GM19452 (cell line): ENCODE data around the gene NMRK2.
"Not testable (repeated sequence)": the region's sequence is repeated elsewhere in the genome, so short reads cannot be mapped to it uniquely, and the experiment has no call there.

Experiments
- ATAC-seq: cut with Tn5 transposase; IDR thresholded peaks from one replicate; pipeline ENCODE4 v1.9.1; 2021; ENCODE audit not compliant: unreplicated experiment

The NMRK2 gene

DNA sequence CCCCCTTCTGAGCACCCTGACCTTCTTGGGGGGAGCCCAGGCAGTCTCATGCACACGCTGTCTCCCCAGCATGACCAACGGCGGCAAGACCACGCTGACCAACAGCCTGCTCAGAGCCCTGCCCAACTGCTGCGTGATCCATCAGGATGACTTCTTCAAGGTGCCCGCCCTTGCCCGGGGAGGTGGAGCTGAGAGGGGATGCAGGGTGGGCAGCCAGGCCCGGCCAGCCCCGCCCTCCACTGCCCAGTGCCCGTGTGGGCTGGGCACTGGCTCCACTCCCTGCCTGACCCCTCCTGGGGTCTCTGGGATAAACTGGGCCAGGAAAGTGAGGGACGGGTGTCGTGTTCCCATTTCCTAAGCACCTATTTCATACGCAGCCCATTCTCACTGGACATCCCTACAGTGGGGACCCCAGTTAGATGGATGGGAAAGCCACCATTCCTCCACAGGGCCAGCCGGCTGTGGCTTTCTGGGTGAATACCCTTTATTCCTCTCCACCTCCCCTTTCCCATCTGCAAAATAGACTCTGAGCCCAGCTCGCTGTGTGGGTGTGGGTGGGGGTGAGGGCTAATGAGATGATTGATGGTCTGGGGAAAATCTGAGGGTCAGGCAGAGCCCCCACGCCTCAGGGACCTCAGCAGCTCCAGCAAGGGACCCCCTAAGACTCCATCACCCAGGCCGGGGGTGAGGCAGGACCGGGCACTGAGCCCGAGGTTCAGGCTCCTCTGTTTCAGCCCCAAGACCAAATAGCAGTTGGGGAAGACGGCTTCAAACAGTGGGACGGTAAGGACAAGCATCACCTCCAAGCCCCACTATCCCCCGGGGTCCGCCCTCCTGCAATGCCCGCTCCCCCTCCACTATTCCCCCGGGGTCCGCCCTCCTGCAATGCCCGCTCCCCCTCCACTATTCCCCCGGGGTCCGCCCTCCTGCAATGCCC is 3.9 kb downstream of the NMRK2 start:
- no peak for ATAC-seq

DNA sequence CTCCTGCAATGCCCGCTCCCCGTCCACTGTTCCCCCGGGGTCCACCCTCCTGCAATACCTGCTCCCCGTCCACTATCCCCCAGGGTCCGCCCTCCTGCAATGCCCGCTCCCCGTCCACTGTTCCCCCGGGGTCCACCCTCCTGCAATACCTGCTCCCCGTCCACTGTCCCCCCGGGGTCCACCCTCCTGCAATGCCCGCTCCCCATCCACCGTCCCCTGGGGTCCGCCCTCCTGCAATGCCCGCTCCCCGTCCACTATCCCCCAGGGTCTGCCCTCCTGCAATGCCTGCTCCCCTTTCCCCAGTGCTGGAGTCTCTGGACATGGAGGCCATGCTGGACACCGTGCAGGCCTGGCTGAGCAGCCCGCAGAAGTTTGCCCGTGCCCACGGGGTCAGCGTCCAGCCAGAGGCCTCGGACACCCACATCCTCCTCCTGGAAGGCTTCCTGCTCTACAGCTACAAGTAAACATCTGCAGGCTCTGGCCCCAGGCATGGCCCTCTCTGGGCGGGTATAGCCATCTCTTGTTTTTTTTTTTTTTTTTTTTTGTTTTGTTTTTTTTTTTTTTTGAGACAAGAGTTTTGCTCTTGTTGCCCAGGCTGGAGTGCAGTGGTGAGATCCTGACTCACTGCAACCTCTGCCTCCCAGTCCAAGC is 5.6 kb downstream of the NMRK2 start:
- ATAC-seq = not testable (repeated sequence)

DNA sequence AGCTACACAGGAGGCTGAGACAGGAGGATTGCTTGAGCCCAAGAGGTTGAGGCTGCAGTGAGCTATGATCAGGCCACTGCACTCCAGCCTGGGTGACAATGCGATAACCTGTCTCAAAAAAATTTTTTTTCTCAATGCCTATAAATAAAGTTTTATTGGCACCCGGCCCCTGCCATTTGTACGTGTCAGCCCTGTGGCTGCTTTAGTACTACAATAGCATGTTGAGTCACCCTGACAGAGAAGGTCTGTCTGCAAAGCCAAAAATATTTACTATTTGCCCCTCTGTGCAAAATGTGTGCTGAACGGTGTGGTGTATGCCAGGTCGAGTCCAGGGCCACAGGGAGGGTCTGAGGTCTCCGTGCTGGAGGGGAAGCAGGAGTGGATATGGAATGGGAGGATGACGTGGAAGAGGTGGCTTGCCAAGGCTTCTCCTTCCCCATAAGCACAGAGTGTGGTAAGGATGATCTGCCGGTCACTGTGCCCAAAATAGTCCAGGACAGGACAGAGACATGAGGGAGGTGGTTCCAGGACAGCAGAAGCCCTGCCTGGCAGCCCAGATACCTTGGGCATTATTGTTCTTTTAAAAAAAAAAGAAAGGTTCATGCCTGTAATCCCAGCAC is 10.0 kb downstream of the NMRK2 start:
- ATAC-seq = no peak

DNA sequence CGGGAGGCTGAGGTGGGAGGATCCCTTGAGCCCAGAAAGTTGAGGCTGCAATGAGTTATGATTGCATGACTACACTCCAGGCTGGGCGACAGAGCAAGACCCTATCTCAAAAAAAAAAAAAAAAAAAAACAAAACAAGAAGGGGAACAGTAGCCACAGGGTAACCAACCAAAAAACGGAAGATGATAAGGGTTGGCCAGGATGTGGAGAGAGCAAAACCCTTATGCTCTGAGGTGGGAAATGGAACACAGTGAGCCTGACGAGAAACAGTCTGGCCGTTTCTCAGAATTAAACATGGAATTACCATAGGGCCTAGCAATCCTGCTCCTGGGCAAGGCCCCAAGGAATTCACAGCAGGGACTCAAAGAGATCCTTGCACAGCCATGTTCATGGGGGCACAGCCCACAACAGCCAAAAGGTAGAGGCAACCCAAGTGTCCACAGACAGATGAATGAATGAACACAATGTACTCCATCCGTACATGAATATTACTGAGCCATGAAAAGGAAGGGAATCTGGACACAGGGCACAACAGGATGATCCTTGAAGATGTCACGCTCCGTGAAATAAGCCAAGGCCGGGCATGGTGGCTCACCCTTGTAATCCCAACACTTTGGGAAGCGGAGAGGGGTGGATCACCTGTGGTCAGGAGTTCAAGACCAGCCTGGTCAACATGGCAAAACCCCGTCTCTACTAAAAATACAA is 11.3 kb downstream of the NMRK2 start:
- no peak for ATAC-seq

DNA sequence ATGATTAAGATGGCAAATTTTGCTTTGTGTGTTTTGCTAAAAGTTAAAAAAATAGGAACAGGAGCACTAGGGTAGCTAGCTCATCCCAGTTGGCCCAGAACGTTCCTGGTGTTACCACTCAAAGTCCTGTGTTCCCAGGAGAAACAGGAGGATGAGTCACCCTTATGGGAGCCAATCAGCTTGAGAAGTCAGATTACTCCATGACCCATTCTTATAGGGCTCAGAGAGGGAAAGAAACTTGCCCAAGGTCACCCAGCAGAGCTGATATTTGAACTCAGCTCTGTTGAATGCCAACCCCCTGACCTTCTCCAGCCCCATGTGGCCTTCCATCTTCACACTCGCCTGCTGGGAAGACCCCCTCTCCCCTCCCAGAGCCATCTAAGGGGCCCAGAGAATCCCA is 13.0 kb downstream of the NMRK2 start:
- ATAC-seq = no peak

DNA sequence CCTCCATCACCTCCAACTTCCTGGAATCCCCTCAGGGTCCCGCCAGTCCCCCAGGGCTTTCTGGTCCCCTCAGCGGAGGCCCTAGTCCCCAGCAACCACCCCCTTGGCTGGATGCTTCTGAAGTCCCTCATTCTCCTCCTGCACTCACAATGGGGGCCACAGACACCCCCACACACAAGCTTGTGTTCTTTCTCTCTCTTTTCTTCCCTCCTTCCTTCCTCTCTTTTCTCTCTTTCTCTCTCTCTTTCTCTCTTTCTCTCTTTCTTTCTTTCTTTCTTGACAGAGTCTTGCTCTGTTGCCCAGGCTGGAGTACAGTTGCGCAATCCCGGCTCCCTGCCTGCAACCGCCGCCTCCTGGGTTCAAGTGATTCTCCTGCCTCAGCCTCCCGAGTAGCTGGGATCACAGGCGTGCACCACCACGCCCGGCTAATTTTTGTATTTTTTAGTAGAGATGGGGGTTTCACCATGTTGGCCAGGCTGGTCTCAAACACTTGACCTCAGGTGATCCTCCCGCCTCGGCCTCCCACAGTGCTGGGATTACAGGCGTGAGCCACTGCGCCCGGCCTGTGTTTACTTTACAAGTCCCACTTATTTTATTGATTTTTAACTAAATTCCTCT is 14.6 kb downstream of the NMRK2 start:
- not testable (repeated sequence) for ATAC-seq

DNA sequence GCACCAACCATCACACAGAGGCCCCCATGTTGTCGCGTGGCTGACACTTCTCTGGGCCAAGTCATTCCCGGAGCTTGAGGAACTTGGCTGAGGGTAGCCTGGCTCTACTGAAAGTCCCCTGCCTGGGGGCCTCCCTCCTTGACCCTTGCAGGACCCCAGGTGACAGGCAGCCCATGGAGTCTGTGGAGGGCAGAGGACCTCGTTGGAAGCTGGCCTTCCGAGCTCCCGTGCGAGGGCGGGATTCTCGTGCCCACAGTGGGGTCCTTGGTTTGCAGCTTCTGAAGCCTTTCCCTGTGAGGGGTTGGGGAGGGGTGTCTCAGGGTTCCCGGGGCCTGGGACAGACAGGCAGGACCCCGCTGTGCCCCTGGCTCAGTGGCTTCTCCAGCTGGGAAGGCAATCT is 16.4 kb downstream of the NMRK2 start:
- ATAC-seq = no peak

DNA sequence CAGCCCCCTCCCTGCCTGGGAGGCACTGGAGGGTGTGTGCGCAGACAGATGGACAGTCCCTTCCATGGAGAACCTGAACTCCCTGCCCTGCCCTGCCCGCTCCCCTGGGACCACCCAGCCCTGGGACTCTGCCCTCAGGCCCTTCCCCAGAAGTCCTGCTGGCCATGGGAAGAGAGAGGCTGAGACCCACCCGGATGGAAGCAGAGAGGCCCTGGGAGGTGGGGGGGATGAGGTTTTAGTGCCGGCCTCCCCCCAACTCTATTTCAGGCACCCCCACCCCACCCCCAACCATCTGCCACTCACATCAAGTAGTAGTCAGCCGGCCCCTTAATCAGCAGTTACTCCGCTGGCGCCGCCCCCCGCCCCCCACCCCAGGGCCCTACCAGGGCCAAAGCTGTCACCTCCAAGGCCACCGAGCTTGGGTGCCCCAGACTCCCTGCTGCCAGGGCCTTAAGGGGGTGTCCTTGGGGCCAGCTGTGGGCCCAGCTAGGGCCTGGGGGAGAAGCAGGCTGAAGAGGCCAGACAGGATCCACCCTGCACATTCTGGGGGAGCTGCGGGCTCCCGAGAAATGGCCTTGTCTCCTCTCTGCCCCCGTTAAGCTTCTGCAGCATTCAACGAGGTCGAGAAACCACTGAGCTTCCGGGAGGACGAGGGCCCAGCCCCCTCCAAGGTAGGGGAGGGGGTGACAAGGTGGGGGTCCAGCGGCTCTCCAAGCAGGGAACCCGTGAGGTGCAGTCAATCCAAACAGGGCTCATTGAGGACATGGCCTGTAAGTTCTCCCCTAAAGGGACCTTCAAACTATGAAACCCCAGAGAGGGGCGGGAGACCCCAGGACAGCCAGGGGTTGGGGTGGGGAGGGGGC is 17.4 kb downstream of the NMRK2 start:
- ATAC-seq = no peak

DNA sequence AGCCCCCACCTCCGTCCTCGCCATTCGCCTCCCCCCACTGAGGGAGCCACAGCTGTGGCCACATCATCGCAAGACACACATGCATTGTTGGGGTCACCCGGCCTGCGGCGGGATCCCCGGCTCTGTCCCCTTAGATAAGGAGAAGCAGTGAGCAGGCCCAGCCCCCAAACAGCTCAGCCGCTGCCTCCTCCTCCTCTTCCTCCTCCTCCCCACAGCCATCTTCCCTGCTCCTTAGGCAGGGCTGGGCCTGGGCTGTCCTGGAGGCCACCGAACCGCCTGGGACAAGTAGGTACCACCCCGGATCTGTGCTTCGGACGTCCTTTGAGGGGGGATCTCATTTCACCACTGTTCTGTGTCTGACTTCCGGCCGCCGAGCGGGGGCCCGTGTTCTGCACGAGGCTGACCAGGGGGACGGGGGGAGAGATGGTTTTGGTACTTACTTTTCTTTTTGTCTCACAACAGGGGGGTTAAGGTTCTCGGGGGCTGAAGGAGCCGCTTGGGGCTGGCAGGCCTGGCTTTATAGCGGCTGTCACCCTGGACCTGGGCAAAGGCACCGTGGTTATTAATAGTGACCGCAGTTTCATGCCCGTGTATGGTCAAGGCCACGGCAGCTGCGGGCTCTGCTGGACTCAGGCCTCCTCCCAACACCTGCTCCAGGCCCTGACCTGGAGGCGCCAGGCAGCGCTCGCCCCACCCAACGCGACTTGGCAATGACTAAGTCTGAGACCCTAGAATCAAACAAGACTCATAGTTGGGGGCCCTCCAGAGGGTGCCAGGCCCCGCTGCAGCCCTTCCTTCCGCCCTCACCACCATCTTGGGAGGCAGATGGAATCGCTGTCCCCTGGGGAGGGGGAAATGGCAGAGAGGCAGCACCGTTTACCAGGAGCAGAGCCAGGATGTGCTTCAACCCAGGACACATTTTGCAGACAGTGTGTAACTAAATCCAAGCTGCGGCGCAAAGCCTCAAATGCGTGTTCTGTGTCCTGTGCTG is 18.3 kb downstream of the NMRK2 start:
- ATAC-seq = no peak

DNA sequence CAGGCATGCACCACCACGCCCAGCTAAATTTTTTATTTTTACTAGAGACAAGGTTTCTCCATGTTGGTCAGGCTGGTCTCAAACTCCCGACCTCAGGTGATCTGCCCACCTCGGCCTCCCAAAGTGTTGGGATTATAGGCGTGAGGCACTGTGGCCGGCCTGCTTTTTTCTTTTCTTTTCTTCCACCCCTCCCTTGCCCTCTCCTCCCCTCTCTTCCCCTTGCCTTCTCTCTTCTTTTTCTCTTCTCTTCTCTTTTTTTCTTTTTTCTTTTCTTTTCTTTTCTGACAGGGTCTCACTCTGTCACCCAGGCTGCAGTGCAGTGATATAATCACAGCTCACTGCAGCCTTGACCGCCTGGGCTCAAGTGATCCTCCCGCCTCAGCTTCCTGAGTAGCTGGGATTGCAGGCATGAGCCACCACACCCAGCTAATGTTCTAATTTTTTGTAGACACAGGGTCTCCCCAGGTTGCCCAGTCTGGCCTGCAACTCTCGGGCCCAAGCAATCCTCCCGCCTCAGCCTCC is 19.9 kb downstream of the NMRK2 start:
- not testable (repeated sequence) for ATAC-seq

DNA sequence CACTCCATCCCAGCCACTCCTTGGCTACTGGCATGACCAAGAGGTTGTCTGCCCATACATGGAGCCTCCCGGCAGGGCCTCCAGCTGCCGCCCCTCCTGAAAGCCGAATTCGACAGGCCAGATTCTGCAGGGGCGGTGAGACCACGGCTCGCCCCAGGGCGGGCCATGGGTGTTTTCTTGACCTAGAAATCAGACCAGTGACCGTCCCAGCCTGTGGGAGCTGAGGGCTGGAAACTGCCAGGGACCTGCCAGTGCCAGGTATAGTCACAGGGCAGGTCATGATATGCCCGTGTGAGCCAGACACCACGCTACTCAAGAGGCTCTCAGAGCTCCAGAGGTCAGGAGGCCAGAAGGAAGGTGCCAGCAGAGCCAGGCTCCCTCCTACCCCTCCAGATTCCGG is 21.2 kb downstream of the NMRK2 start:
- no peak for ATAC-seq

DNA sequence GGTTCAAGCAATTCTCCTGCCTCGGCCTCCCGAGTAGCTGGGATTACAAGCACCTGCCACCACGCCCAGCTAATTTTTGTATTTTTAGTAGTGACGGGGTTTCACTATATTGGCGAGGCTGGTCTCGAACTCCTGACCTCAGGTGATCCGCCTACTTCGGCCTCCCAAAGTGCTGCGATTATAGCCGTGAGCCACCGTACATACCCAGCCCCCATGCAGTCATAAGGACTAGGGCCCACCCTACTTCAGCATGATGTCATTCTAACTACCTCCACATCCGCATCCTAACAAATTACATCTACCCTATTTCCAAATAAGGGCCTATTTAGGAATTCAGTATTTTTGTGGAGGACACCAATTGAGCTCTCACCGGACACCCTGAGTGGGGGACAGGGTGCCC is 22.4 kb downstream of the NMRK2 start:
- ATAC-seq = not testable (repeated sequence)

DNA sequence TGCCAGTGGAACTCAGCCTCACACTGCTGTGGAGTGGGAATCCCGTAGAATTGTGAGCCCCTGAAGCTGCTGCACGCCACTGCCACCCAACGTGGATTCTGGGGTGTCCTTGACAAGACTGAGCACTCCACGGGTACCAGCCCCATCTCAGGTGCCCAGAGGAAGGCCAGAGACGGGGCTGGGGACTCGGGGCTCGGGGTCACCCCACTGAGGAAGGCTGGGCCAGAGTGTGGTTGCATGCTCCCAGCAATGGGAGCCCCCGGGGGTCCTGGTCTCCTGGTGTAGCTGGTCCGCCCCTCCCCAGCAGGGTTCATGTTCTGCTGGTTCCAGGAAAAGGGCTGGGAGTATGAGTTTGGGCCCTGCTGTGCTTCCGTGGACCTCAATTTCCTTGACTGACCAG is 22.8 kb downstream of the NMRK2 start:
- no peak for ATAC-seq

DNA sequence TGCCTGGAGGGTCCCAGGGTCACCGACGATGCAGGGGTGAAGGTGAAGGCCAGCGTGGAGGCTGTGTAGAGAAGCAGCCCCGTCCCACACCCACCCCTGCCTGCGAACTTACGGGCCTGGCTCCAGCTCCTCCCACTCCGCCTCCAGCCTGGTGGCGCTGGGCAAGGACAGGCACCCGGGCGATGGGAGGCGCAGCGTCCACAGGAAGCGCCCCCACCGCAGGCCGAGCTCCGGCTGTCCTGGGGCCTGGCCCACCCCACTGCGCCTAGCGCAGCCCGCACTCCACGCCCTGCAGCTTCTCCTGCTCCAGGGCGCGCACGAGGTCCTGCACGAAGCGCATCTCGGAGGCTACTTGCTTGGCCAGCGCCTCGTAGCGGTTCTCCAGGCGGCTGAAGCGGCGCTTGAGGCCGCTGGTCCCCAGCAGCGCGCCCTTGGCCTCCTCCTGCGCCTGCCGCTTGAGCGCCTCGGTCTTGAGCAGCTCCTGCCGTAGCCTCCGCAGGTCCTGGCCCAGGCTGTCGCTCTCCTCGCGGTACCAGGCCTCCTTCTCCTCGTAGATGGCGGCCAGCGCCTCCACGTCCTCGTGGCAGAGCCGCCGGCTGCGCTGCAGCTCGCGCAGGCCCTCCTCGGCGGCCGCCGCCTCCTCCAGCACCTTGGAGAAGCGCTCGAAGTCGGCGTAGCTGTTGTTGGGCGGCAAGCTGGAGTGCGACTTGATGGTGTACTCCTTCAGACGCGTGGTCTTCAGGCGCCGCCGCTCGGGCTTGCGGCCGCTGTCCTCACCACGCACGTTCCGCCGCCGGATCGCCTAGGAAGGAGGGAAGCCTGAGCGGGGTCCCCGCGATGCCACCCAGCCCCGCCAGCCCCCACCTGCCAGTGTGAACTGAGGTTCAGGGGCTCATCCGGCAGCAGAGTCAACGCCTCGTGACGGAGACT is 26.2 kb downstream of the NMRK2 start:
- no peak for ATAC-seq

DNA sequence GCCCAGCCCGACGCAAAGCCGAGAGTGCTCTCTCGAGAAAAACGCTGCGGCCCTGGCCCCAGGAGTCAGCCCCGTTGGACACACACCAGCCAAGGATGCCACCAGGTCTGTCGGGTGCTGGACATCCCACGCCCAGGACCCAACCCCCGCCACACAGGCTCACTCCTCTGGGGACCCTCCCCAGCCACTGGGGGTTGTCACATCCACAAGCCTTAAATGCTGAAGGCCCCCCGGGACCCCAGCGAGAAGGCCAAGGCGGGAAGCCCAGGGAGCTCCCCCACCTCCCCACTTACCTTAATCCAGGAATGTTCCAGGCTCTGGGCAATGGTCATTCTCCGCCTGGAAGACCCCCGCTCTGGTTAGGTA is 26.9 kb downstream of the NMRK2 start:
- ATAC-seq = no peak

DNA sequence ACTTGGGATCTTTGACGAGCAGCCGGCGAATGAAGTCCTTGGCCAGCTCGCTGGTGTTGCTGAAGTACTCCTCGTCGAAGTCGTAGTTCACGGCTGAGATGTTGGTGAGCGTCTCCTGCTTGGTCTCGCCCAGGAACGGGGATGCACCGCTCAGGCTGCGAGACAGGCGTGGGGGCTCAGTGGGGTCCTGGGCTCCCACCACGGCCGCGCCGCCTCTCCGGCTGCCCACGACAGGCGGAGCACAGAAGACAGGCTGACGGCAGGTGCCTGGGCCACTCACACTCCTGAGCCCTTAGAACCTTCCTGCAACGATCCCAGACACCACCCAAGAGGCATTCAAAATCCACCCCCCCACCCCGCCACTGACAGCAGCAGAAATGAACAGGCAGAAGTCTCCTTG is 28.1 kb downstream of the NMRK2 start:
- ATAC-seq = no peak

DNA sequence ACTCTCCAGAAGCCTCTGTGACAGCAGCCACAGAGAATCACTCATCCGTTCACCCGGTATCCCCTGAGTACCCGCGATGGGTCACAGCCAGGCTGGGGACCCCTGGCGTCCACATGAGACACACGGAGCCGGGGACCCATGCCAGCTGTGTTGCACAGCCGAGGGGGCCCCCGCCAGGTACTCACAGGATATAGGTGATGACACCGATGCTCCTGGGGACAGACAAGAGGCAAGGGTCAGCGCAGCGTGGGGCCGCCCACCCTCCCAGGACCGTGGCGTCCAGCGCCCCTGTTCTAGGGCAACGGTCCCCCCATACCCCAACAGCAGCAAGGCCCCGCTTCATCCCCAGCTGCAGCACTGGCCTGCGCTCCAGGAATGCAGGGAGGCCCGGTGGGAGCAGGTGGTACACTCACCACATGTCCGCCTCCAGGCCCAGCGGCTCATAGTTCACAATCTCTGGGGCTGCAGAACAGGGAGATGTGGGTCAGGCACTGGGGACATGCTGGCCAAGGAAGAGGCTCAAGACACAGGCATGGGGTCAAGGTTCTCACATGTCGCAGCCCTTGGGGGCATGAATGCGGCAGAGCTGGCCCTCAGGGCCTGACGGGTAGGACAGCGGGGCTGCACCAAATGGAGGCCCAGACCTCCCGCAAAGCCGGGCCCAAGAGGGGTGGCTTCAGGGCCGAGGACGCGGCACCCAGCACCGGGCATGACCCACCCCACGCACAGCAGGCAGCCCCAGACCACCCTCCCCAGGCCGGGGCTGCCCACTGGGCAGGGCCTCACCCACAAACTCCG is 30.8 kb downstream of the NMRK2 start:
- ATAC-seq = no peak
